ENCODE results near the gene GRIK3.

The GRIK3 gene

GRCh38 chr1:37043101-37043500 is 8.8 kb upstream of the GRIK3 start:
- DNase-seq (ENCODE audit: low spot score), result no peak

GRCh38 chr1:37042506-37042905 is 8.2 kb upstream of the GRIK3 start:
- DNase-seq (ENCODE audit: low spot score), result no peak

- DNase-seq (ENCODE audit: low spot score), result no peak
Measured at GRCh38 chr1:37041483-37041882, 7.2 kb upstream of the GRIK3 start.

GRCh38 chr1:37040773-37041172 is 6.5 kb upstream of the GRIK3 start:
- no peak for DNase-seq (ENCODE audit: low spot score)

GRCh38 chr1:37040261-37040660 is 5.9 kb upstream of the GRIK3 start:
- DNase-seq (ENCODE audit: low spot score), result no peak

- DNase-seq (ENCODE audit: low spot score), result no peak
Measured at GRCh38 chr1:37038227-37039093, 4.1 kb upstream of the GRIK3 start.

GRCh38 chr1:37037690-37038089 is 3.4 kb upstream of the GRIK3 start:
- no peak for DNase-seq (ENCODE audit: low spot score)

- no peak for DNase-seq (ENCODE audit: low spot score)
Measured at GRCh38 chr1:37036667-37037053, 2.3 kb upstream of the GRIK3 start.

- no peak for DNase-seq (ENCODE audit: low spot score)
Measured at GRCh38 chr1:37035796-37036666, 1.7 kb upstream of the GRIK3 start.

- no peak for DNase-seq (ENCODE audit: low spot score)
Measured at GRCh38 chr1:37035014-37035691, 838 bp upstream of the GRIK3 start.

- DNase-seq (ENCODE audit: low spot score), result no peak
Measured at GRCh38 chr1:37033355-37034101, 787 bp downstream of the GRIK3 start.

- DNase-seq (ENCODE audit: low spot score), result no peak
Measured at GRCh38 chr1:37032660-37033354, 1.5 kb downstream of the GRIK3 start.

GRCh38 chr1:37031871-37032270 is 2.4 kb downstream of the GRIK3 start:
- DNase-seq (ENCODE audit: low spot score), result no peak

- no peak for DNase-seq (ENCODE audit: low spot score)
Measured at GRCh38 chr1:37031429-37031828, 2.9 kb downstream of the GRIK3 start.

- no peak for DNase-seq (ENCODE audit: low spot score)
Measured at GRCh38 chr1:37028981-37029617, 5.2 kb downstream of the GRIK3 start.

- no peak for DNase-seq (ENCODE audit: low spot score)
Measured at GRCh38 chr1:37021502-37021901, 12.8 kb downstream of the GRIK3 start.

- no peak for DNase-seq (ENCODE audit: low spot score)
Measured at GRCh38 chr1:37020653-37021277, 13.6 kb downstream of the GRIK3 start.

GRCh38 chr1:37018510-37018909 is 15.8 kb downstream of the GRIK3 start:
- no peak for DNase-seq (ENCODE audit: low spot score)

GRCh38 chr1:37017720-37018119 is 16.6 kb downstream of the GRIK3 start:
- DNase-seq (ENCODE audit: low spot score), result no peak

- DNase-seq (ENCODE audit: low spot score), result no peak
Measured at GRCh38 chr1:37016121-37016520, 18.2 kb downstream of the GRIK3 start.

Measured in LoVo (cell line).